NCI-H748 (cell line): ENCODE results near the gene IZUMO2.
"Not testable (repeated sequence)": the region's sequence is repeated elsewhere in the genome, so short reads cannot be mapped to it uniquely, and the experiment has no call there.

ENCODE experiments used
- DNase-seq: peaks from one replicate; lab custom pipeline; 2025; ENCODE audit not compliant: unreplicated experiment; lab: John Stamatoyannopoulos, UW

Gene IZUMO2

DNA sequence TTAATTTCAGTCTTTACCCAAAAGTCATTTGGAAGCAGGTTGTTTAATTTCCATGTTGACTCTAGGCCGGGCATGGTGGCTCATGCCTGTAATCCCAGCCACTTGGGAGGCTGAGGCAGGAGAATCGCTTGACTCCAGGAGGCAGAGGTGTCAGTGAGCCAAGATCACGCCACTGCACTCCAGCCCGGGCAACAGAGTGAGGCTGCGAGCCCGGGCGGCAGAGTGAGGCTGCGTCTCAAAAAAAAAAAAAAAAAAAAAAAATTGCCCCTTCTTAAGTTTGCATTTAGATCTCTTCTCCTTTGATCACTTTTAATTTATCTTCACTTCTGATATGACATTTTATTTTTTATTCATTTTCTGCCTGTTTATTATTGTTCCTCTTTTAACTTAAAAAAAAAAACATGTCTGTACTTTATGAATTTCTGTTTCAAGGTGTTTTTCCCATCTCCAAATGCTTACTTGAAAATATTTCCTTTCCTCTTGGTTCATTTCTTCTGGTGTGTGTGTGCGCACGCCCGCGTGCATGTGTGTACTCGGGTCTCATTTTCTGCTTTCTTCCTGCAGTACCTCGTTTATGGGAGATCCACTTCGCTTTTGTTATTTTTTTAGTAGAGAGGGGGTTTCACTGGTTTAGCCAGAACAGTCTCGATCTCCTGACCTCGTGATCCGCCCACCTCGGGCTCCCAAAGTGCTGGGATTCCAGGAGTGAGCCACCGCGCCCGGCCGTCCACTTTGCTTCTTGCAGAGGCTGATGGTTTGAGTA, 26.3 kb downstream of the IZUMO2 start:
- not testable (repeated sequence) for DNase-seq

DNA sequence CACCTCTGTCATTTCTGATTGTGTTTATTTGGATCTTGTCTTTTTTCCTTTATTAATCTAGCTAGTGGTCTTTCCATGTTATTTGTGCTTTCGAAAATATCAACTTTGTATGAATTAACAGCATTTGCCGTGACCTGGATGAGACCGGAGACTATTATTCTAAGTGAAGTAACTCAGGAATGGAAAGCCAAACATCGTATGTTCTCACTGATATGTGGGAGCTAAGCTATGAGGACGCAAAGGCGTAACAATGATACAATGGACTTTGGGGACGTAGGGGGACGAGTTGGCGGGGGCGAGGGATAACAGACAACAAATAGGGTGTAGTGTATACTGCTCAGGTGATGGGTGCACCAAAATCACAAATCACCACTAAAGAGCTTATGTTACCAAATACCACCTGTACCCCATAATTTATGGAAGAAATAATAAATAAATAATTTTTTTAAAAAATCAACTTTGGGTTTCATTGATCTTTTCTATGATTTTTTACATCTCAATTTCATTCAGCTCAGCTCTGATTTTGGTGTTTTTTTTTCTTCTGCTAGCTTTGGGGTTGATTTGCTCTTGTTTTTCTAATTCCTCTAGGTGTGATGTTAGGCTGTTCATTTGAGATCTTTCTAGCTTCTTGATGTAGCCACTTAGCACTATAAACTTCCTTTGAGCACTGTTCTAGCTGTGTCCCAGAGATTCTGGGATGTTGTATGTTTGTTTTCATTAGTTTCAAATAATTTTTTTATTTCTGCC, 27.1 kb downstream of the IZUMO2 start:
- not testable (repeated sequence) for DNase-seq

DNA sequence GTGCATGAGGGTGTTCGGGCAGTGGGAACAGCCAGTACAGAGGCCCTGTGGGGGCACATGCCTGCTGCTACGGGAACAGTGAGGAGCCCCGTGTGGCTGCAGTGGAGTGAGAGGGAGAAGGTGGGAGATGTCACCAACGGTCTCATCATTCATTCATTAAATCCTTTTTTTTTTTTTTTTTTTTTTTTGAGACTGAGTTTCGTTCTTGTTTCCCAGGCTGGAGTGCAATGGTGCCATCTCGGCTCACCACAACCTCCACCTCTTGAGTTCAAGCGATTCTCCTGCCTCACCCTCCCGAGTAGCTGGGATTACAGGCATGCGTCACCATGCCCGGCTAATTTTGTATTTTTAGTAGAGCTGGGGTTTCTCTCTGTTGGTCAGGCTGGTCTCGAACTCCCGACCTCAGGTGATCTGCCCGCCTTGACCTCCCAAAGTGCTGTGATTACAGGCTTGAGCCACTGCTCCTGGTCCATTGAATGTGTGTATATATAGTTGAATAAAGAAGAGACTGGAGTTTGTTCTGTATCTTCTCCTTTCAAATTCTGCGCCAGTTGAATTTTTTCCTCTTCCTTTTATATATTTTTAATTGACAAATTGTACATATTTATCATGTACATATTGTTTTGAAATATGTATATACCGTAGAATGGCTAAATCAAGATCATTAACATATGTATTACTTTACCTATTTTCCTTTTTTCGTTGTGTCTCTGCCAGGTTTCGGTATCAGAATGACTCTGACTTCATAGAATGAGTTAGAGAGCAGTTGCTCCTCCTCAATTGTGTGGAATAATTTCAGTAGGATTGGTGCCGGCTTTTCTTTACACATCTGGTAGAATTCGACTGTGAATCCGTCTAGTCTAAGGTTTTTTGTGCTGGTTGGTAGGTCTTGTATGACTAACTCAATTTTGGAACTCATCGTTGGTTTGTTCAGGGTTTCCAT, 28.0 kb downstream of the IZUMO2 start:
- not testable (repeated sequence) for DNase-seq

DNA sequence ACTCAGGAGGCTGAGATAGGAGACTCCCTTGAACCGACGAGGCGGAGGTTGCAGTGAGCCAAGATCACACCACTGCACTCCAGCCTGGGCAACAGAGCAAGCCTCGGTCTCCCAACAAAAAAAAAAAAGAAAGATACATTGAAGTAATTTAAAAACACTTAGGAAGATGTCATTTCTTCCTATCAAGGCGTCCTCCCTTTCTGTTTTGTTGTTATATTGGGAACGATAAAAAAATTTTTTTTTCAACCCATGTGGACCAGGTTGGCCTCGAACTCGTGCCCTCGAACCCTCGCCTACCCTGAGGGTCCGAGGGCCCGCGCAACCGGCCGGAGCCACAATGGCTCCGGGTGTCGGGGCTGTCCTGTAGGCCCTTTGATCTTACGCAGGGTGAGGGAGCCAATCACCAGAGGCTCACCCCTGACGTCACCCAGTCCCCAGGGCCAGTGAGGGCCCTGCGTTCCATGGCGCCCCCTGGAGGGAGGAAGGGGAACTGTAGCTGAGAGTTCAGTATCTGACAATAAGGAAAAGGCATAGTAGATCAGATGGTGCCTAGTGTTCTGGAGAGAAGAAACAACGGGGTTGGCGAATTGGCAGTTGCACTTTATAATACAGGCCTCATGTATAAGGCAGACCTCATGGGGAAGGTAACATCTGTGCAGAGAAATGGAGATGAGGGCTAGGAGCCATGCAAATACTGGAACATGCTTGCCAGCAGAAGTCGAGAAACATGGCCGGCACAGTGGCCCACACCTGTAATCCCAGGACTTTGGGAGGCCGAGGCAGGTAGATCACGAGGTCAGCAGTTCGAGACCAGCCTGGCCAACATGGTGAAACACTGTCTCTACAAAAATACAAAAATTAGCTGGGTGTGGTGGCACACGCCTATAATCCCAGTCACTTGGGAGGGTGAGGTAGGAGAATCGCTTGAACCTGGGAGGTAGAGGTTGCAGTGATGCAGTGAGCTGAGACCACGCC, 29.3 kb downstream of the IZUMO2 start:
- not testable (repeated sequence) for DNase-seq

DNA sequence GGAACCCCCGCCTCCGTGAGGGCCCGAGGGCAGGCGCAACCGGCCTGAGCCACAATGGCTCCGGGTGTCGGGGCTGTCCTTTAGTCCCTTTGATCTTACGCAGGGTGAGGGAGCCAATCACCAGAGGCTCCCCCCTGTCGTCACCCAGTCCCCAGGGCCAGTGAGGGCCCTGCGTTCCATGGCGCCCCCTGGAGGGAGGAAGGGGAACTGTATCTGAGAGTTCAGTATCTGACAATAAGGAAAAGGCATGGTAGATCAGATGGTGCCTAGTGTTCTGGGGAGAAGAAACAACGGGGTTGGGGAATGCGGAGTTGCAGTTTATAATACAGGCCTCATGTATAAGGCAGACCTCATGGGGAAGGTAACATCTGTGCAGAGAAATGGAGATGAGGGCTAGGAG, 59.1 kb downstream of the IZUMO2 start:
- DNase-seq: not testable (repeated sequence)

DNA sequence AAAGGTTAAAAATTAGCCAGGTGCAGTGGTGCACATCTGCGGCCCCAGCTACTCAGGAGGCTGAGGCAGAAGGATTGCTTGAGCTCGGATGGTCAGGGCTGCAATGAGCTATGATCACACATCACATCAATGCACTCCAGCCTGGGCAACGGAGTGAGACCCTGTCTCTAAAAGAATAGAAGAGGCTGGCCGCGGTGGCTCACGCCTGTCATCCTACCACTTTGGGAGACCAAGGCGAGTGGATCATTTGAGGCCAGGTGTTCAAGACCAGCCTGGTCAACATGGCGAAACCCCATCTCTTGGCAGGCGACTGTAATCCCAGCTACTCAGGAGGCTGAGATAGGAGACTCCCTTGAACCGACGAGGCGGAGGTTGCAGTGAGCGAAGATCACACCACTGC, 59.7 kb downstream of the IZUMO2 start:
- DNase-seq: not testable (repeated sequence)
